GM18502 (cell line): ENCODE results near the gene KCNH2.

Experiments
- ATAC-seq: cut with Tn5 transposase; IDR thresholded peaks from one replicate; pipeline ENCODE4 v1.9.1; 2021; ENCODE audit warnings: mild to moderate bottlenecking; ENCODE audit not compliant: unreplicated experiment, poor library complexity

KCNH2 gene

GRCh38 chr7:150996376-150997074 lies 18.4 kb upstream of the KCNH2 start:
- no peak for ATAC-seq

- no peak for ATAC-seq
Observed at GRCh38 chr7:150994838-150995510, 16.9 kb upstream of the KCNH2 start.

DNA sequence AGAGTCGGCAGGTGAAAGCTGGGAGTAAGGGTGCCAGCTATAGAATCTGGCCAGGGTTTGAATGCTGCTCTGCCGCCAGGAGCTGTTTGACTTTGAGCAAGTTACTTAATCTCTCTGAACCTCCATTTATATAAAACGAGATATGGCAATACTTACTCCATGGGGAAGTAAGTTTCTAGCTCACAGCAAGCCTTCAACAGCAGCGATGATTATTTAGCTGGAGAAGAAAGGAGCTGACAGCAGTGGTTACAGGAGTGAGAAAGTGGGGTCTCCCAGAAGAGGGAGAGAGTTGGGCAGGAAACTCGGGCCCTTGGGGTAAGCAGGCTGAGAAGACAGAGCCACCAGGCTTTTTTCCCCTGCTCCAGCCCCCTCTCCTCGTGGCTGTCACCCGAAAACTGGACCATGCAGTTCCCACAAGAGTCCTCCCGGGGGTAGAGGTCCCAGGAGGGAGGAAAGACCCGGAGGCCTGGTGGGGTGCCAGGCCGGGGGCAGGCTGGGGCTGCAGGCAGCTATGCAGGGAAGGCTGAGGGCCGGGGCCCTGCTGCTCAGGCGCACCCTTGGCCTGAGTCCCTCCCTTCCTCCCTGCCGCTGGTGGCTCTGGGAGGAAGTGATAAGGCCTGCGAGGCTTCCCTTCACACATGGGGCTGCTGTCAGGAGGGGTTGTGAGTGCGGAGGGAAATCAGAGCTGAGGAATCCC lies 16.2 kb upstream of the KCNH2 start:
- ATAC-seq, result no peak

DNA sequence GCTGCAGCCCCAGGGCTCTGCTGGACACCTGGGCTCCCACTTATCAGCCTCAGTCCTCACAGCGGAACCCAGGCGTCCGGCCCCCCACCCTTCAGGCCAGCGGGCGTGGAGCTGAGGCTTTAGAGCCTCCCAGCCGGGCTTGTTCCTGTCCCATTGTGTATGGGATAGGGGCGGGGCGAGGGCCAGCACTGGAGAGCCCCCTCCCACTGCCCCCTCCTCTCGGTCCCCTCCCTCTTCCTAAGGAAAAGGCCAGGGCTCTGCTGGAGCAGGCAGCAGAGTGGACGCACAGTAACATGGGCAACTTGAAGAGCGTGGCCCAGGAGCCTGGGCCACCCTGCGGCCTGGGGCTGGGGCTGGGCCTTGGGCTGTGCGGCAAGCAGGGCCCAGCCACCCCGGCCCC lies 15.4 kb upstream of the KCNH2 start:
- ATAC-seq, result no peak

- ATAC-seq, result peak; percentile 50
Observed at GRCh38 chr7:150992833-150993302, 14.7 kb upstream of the KCNH2 start.

- no peak for ATAC-seq
Observed at GRCh38 chr7:150992051-150992640, 14.0 kb upstream of the KCNH2 start.

- no peak for ATAC-seq
Observed at GRCh38 chr7:150990416-150991186, 12.5 kb upstream of the KCNH2 start, which contains the start of gene NOS3. Gene NOS3, plus strand, starts transcription at chr7:150991017. Its CDS starts 2,787 bp downstream, at chr7:150993804.

GRCh38 chr7:150989456-150989855 lies 11.3 kb upstream of the KCNH2 start:
- no peak for ATAC-seq

- no peak for ATAC-seq
Observed at GRCh38 chr7:150988230-150989226, 10.4 kb upstream of the KCNH2 start.

- ATAC-seq, result no peak
Observed at GRCh38 chr7:150986556-150986955, 8.4 kb upstream of the KCNH2 start.

DNA sequence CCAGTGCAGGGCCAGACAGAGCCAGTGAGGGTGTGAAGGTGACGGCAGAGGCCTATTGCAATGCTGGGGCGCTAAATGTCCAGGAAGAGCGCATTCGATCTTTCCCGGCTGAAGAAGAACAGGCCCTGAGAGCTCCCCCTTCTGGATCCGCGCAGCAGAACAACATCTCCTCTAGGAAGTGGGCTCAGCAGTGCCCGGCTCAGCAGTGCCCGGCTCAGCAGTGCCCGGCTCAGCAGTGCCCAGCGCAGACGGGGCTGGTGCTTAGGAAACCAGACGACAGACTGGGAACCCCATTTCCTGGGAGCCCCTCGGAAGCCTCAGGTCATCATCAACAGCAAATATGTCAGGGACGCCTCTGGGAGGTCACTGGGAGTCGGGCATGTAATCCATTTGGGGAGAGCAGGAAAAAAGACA lies 8.0 kb upstream of the KCNH2 start:
- no peak for ATAC-seq

- no peak for ATAC-seq
Observed at GRCh38 chr7:150983893-150984368, 5.8 kb upstream of the KCNH2 start.

GRCh38 chr7:150982351-150982750 lies 4.2 kb upstream of the KCNH2 start:
- ATAC-seq, result no peak

DNA sequence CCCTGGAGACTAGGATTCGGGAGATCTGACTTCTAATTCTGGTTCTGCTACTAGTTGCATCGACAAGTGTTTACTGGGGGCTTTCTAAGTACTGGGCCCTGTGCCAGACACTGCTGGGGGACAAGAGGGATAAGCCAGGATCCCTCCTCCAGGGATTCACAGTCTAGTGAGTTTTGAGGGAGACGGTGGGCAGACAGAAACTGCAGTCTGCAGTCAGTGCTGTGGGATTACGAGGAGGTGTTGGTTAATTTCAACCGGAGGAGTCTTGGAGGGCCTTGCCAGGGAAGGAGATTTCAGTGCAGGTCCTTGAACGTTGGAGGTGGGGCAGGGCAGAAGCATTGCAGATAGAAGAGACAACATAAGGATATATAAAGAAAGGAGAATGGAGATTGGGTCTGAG lies 3.5 kb upstream of the KCNH2 start:
- no peak for ATAC-seq

DNA sequence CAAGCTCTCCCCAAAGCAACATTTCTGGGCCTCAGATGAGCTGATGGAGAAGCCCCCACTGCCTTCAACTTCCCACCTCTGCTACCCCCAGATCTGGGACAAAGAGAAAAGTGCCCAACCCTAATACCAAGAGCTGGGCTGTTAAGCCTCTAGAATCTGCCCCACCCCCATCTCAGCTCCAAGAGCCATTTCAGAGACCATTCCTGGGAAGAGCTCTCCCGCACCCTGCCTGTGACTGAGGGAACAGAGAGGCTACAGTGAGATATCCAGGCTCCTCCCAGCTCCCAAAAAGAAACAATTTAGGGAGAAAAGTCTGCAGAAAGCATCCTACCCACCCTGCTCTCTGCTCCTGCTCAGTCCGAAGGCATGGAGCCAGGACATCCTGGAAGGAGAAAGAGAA lies 2.5 kb upstream of the KCNH2 start:
- ATAC-seq, result no peak

- no peak for ATAC-seq
Observed at GRCh38 chr7:150979713-150980390, 1.7 kb upstream of the KCNH2 start.

DNA sequence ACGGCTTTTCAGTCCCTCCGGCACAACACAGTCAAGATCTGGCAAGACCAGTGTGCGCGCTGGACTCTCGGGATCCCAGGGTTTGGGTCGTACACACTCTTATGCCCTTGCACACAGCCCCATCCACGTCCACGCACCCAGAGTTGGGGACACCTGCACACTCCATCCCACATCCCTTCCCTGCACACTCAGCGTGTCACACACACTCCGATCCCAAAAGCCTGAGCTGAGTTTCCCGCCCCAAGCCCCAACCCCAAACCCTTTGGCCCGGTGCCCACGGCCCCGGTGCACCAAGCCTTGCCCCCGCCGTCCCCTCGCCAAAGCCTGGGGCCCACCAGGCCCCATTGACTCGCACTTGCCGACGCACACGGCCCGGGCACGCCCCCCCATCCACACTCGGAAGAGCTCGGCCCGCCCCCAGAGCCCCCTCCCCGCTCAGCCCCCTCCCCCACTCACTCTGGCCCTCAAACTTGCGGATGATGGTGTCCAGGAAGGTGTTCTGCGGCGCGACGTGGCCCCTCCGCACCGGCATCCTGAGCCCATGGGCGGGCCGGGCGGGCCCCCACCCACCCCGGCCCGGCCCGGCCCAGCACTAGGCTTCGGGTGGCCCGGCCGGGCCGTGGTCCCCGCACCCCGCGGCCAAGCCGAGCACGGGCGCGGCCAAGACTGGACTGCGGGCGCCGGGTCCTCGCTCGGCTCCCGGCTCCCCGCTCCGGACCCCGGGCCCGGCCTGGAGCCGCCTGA lies 567 bp downstream of the KCNH2 start:
- ATAC-seq, result no peak
